CD1c-positive myeloid dendritic cell (primary cell): ENCODE measurements around the gene LMTK3.
A peak's percentile ranks its signal among the peaks of the same experiment; 100 is the strongest.
"Not testable (repeated sequence)": the region's sequence is repeated elsewhere in the genome, so short reads cannot be mapped to it uniquely, and the experiment has no call there.

ENCODE experiments used
- DNase-seq: peaks from one replicate; pipeline ENCODE4 v3.0.0-alpha.2; 2016; ENCODE audit errors: extremely low spot score

LMTK3 gene

GRCh38 chr19:48541813-48542212, 30.2 kb upstream of the LMTK3 start:
- DNase-seq: no peak

- no peak for DNase-seq
These were observed 28.5 kb upstream of the LMTK3 start for GRCh38 chr19:48540110-48540509.

- DNase-seq: peak; percentile 8
These were observed 28.0 kb upstream of the LMTK3 start for GRCh38 chr19:48539503-48540096.

GRCh38 chr19:48538057-48538456, 26.4 kb upstream of the LMTK3 start:
- DNase-seq: not testable (repeated sequence)

GRCh38 chr19:48537541-48537940, 25.9 kb upstream of the LMTK3 start:
- no peak for DNase-seq

GRCh38 chr19:48533770-48534169, 22.1 kb upstream of the LMTK3 start:
- no peak for DNase-seq

- no peak for DNase-seq
These were observed 19.1 kb upstream of the LMTK3 start for GRCh38 chr19:48530770-48531169.

GRCh38 chr19:48530066-48530720, 18.6 kb upstream of the LMTK3 start:
- no peak for DNase-seq

- no peak for DNase-seq
These were observed 17.5 kb upstream of the LMTK3 start for GRCh38 chr19:48529156-48529555.

GRCh38 chr19:48524732-48525131, 13.1 kb upstream of the LMTK3 start:
- DNase-seq: no peak

- no peak for DNase-seq
These were observed 12.6 kb upstream of the LMTK3 start for GRCh38 chr19:48524221-48524620.

- no peak for DNase-seq
These were observed 8.5 kb upstream of the LMTK3 start for GRCh38 chr19:48520134-48520533.

- DNase-seq: not testable (repeated sequence)
These were observed 7.8 kb upstream of the LMTK3 start for GRCh38 chr19:48519426-48519825.

GRCh38 chr19:48518207-48518606, 6.6 kb upstream of the LMTK3 start:
- no peak for DNase-seq

GRCh38 chr19:48516536-48516935, 4.9 kb upstream of the LMTK3 start:
- no peak for DNase-seq

- DNase-seq: no peak
These were observed 2.5 kb upstream of the LMTK3 start for GRCh38 chr19:48514123-48514458.

- DNase-seq: peak; percentile 61
These were observed 1.9 kb upstream of the LMTK3 start for GRCh38 chr19:48513289-48514122.

- DNase-seq: peak; percentile 48
These were observed 1.1 kb upstream of the LMTK3 start for GRCh38 chr19:48512504-48513288.

- DNase-seq: no peak
These were observed 309 bp downstream of the LMTK3 start for GRCh38 chr19:48511321-48511731.

GRCh38 chr19:48510421-48511268, 990 bp downstream of the LMTK3 start:
- DNase-seq: peak; percentile 62

- DNase-seq: no peak
These were observed 2.0 kb downstream of the LMTK3 start for GRCh38 chr19:48509467-48510194.
